Panc1 (cell line): ENCODE results near the gene PKNOX2. TPM values are rescaled to one million over a fixed set of nuclear protein-coding genes. Genes with fewer than 3 reads are reported as not detected.

Source experiments
- ATAC-seq: fragments of 200-7000 bp; cut with Tn5 transposase; 2 replicates; pipeline ENCODE4 v1.9.1; 2020; ENCODE audit warnings: mild to moderate bottlenecking, moderate library complexity
- BruUV-seq: library from RNA; stranded (reverse); fragments of 400-500 nt; replicated peaks from 2 replicates; lab custom pipeline; 2021; lab: Mats Ljungman, UMichigan
- CTCF ChIA-PET: fragments of 300-600 bp; sonication (Branson Sonifier 250); formaldehyde crosslinking; loops from one replicate; lab custom pipeline; 2022; ENCODE audit warnings: antibody characterized with exemption; lab: Charles Lee
- POLR2A ChIA-PET: fragments of 300-600 bp; sonication (Branson Sonifier 250); formaldehyde crosslinking; loops from one replicate; lab custom pipeline; 2022; ENCODE audit warnings: antibody characterized with exemption; lab: Charles Lee
- DNase-seq: peaks from one replicate; pipeline ENCODE4 v3.0.0-alpha.2; 2010; ENCODE audit warnings: low read depth, low spot score
- H3K27ac ChIP-seq: 2 replicates; pipeline ENCODE4 v1.5.1; 2011; ENCODE audit warnings: mild to moderate bottlenecking, low read length, inconsistent platforms
- H3K27me3 ChIP-seq: fragments of 200-500 bp; sonication (Bioruptor generic); 2 replicates; pipeline ENCODE4 v1.6.0; 2014; ENCODE audit warnings: low read length, inconsistent platforms; ENCODE audit not compliant: control insufficient read depth, insufficient read depth
- H3K36me3 ChIP-seq: fragments of 200-500 bp; sonication (Bioruptor generic); 2 replicates; pipeline ENCODE4 v1.5.1; 2014; ENCODE audit warnings: inconsistent platforms, mild to moderate bottlenecking, low read length, moderate library complexity; ENCODE audit not compliant: control insufficient read depth, insufficient read depth
- H3K4me1 ChIP-seq: 2 replicates; pipeline ENCODE4 v1.5.1; 2011; ENCODE audit warnings: inconsistent platforms, mild to moderate bottlenecking, low read length, moderate library complexity; ENCODE audit not compliant: control insufficient read depth, insufficient read depth
- H3K4me3 ChIP-seq, 2 experiments: 2 replicates each; pipeline ENCODE4 v1.5.1; 2011 to 2012; ENCODE audit warnings: low read depth in 2 of 2, low read length in 2 of 2, mild to moderate bottlenecking in 2 of 2, inconsistent platforms in 1 of 2, moderate library complexity in 1 of 2
- H3K9me3 ChIP-seq: fragments of 200-500 bp; sonication (Bioruptor generic); 2 replicates; pipeline ENCODE4 v1.5.1; 2014; ENCODE audit warnings: low read depth, mild to moderate bottlenecking, inconsistent platforms, low read length, moderate library complexity; ENCODE audit not compliant: control insufficient read depth, insufficient read depth
- POLR2AphosphoS5 ChIP-seq: IDR thresholded peaks from 2 replicates; pipeline ENCODE4 v1.6.1; 2012; ENCODE audit warnings: mild to moderate bottlenecking, low read depth, low read length, moderate library complexity
- REST ChIP-seq, 2 experiments: IDR thresholded peaks; 2 replicates each; pipeline ENCODE4 v1.6.1; 2011 to 2012; ENCODE audit warnings: low read depth in 2 of 2, control low read depth in 1 of 2, low read length in 1 of 2, mild to moderate bottlenecking in 1 of 2, moderate library complexity in 1 of 2; ENCODE audit not compliant: insufficient read depth in 1 of 2
- SIN3A ChIP-seq: IDR thresholded peaks from 2 replicates; pipeline ENCODE4 v1.6.1; 2012; ENCODE audit warnings: low read depth, mild to moderate bottlenecking, low read length, moderate library complexity, borderline replicate concordance; ENCODE audit not compliant: insufficient read depth
- TCF7L2 ChIP-seq: IDR thresholded peaks from 2 replicates; pipeline ENCODE4 v1.6.1; 2011; ENCODE audit warnings: mild to moderate bottlenecking, low read depth, low read length, inconsistent platforms
- in situ Hi-C: cut with HindIII; loops from 2 replicates; pipeline ENCODE4 v1.10.0; 2016; ENCODE audit warnings: low sequenced_read_pairs, low pct_unique_long_range_greater_than_20kb
- intact Hi-C: fragments of 100-400 bp; cut with micrococcal nuclease; formaldehyde crosslinking; loops from one replicate; pipeline ENCODE4 v1.10.0; 2022; ENCODE audit not compliant: unreplicated experiment
- total RNA-seq: library from RNA; stranded (reverse); gene quantifications from one replicate; pipeline ENCODE4 v1.2.1, GENCODE V29; 2021; ENCODE audit not compliant: unreplicated experiment
- TF ChIP-seq, protein P1 (sequence below): fragments of 450-650 bp; IDR thresholded peaks from 2 replicates; pipeline ENCODE4 v1.5.1; 2017; ENCODE audit warnings: mild to moderate bottlenecking

The PKNOX2 gene
- total RNA-seq, 1 experiment from 2014 or later = not detected

DNA sequence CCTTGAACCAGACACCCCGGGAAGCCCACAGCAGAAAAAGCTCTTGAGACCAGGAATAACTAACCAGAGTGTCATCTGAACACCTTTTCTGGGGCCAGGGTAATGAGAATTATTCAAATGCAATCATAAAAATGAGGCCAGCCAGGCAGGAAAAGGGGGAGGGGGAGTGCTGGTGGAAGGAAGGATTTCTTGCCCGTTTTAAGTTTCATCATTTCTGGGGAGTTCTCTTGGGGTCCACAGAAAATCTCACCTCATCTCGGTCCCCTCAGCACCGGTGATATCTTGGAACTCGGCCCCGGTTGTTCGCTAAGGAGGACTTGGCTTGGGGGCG lies 495 bp upstream of the PKNOX2 start:
- ChIA-PET CTCF (no interaction called here), POLR2A (interaction anchor here (0.5 kb wide), 1 partner anchor 58 kb away, joined by 5 read pairs; no protein-coding TSS in a partner anchor)
- no peaks in the 10 kb centered on the region for H3K4me1 ChIP-seq
- intact Hi-C loops = loop anchor here (2.0 kb wide), 1 partner anchor 181 kb away; no protein-coding TSS in a partner anchor
- no peaks in the 10 kb centered on the region for H3K9me3 ChIP-seq
- BruUV-seq = no TSS peak
- in situ Hi-C loops = no loop called here
- no peaks in the 10 kb centered on the region for H3K36me3 ChIP-seq
- no peak for TF ChIP-seq POLR2AphosphoS5
- no peak for TF ChIP-seq TCF7L2
- no peak for TF ChIP-seq SIN3A
- TF ChIP-seq, protein P1, sequence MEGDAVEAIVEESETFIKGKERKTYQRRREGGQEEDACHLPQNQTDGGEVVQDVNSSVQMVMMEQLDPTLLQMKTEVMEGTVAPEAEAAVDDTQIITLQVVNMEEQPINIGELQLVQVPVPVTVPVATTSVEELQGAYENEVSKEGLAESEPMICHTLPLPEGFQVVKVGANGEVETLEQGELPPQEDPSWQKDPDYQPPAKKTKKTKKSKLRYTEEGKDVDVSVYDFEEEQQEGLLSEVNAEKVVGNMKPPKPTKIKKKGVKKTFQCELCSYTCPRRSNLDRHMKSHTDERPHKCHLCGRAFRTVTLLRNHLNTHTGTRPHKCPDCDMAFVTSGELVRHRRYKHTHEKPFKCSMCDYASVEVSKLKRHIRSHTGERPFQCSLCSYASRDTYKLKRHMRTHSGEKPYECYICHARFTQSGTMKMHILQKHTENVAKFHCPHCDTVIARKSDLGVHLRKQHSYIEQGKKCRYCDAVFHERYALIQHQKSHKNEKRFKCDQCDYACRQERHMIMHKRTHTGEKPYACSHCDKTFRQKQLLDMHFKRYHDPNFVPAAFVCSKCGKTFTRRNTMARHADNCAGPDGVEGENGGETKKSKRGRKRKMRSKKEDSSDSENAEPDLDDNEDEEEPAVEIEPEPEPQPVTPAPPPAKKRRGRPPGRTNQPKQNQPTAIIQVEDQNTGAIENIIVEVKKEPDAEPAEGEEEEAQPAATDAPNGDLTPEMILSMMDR = no peak
- no peak for TF ChIP-seq REST (IDR thresholded peaks at IDR 0.05; ENCODE audit: insufficient read depth in 1 of 2, low read depth in 2 of 2, low read length in 1 of 2)
- H3K27ac ChIP-seq = no peak overlapping the region
- DNase-seq (no peak), ATAC-seq (no peak)
- peaks cover 10% of the 10 kb centered on the region for H3K27me3 ChIP-seq
- H3K4me3 ChIP-seq = no peak overlapping the region; a peak in 1 of 4 replicates

GRCh38 chr11:125165111-125165842 lies 726 bp downstream of the PKNOX2 start:
- Histone ChIP-seq H3K4me1 (no peaks in the 10 kb centered on the region), H3K9me3 (no peaks in the 10 kb centered on the region), H3K27ac (no peak overlapping the region), H3K27me3 (peaks cover 10% of the 10 kb centered on the region), H3K4me3 (peak overlapping the region; percentile 44 to 51), H3K36me3 (no peaks in the 10 kb centered on the region)
- DNase-seq (no peak), ATAC-seq (peak; percentile 74)
- TF ChIP-seq TCF7L2 (no peak), REST (IDR thresholded peaks at IDR 0.05; ENCODE audit: insufficient read depth in 1 of 2, low read depth in 2 of 2, low read length in 1 of 2) (no peak), POLR2AphosphoS5 (no peak), SIN3A (no peak)
- TF ChIP-seq, protein P1 = no peak
- ChIA-PET CTCF (interaction anchor here (0.6 to 1.2 kb wide), 4 partner anchors 12 to 181 kb away, joined by 3 to 12 read pairs (median 4); no protein-coding TSS in a partner anchor), POLR2A (interaction anchor here (0.6 kb wide), 1 partner anchor 289 kb away, joined by 5 read pairs; no protein-coding TSS in a partner anchor)
- no TSS peak for BruUV-seq
- intact Hi-C loops = loop anchor here (2.0 kb wide), 1 partner anchor 180 kb away; no protein-coding TSS in a partner anchor
- in situ Hi-C loops = no loop called here
